SIG-M5 treated with dmso at 0.1 percent for 504 hours (cell line): ENCODE data around the gene UBC.

ENCODE experiments used
- DNase-seq: peaks from one replicate; lab custom pipeline; 2025; ENCODE audit not compliant: unreplicated experiment; lab: John Stamatoyannopoulos, UW

The UBC gene

GRCh38 chr12:124865728-124866127 lies 48.7 kb downstream of the UBC start:
- no peak for DNase-seq

DNA sequence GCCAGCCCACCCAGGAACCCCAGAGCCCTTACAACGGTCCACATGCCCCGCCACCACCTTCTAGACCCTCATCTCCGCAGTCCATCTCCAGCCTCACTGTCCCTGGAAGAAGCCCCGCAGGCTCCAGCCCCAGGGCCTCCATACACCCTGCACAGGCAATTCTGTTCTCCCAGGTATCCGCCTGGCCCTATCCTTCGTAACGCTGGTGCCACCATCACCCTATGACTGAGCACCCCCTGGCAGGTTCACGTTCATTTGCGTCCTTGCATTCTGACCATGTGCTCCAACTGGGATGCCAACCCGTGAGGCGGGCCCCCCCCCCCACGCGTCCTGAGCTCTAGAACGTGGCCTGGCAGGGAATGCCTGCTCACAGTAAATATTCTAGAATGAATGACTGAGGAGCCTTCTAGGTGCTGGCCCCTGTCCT lies 50.1 kb downstream of the UBC start:
- no peak for DNase-seq

DNA sequence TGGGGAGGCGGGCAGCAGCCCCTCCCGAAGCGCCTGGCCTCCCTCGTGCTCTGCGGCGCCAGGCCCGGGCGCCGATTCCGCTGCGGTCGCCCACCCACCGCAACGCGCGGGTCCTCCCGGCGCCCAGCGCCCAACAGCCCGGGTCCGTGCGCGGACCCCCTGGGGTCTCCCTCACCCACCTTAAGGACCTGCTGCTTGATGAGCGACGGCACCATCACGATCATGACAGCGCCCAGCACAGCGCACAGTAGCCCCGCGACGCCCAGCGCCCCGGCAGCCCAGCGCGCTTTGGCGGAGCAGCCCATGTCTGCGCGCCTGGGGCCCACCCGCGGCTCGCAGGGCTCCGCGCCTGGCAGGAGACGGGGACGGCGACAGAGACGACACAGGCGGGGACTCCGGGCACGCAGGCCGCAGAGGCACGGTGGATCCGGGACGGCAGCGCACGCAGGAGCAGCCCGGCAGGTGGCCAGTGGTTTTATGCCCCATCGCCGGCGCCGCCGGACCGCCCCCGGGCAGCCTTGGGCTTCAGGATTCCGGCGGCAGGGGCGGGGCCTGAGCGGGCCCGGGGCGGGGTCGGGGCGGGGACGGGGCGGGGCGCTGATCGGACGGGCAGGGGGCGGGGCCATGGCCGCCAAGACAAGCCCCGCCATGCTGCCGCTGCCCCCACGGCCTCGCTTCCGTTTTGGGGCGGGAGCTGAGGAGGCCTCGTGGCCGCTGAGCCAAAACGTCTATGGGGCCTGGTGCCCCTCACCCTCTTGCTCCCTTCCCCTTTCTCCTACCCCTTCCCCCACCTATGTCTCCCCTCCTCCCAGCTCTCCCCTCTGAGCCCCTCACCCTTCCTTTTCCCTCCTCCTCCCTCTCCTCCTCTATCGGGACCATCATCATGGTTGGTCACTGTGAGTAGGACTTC lies 50.8 kb downstream of the UBC start, which contains the start of gene SCARB1:
SCARB1 (minus strand) TSS at position 449 of the 910 bp plus-strand sequence; CDS start at position 305, 144 bp downstream.
- peak; percentile 82 for DNase-seq

GRCh38 chr12:124862768-124863415 lies 51.6 kb downstream of the UBC start:
- peak; percentile 32 for DNase-seq

GRCh38 chr12:124861898-124862676 lies 52.4 kb downstream of the UBC start:
- no peak for DNase-seq
